Liver (tissue), 9 donors: ENCODE data around the gene DACH1. TPM values are rescaled to one million over a fixed set of nuclear protein-coding genes. Genes with fewer than 3 reads are reported as not detected.

Source experiments
- DNase-seq: peaks from one replicate; pipeline ENCODE4 v3.0.0-alpha.2; 2017; ENCODE audit warnings: low spot score
- H3K27ac ChIP-seq, 2 donors: one replicate each; pipeline ENCODE4 v1.7.0; 2013; ENCODE audit warnings: inconsistent platforms in 2 of 2, low read length in 2 of 2, control low read depth in 1 of 2, low read depth in 1 of 2, mild to moderate bottlenecking in 1 of 2
- H3K27me3 ChIP-seq, 4 donors: one replicate each; pipeline versions ENCODE4 v1.6.1 to v1.7.0; 2013; ENCODE audit warnings: low read length in 3 of 4, inconsistent platforms in 1 of 4, mild to moderate bottlenecking in 1 of 4, moderate library complexity in 1 of 4; ENCODE audit not compliant: control insufficient read depth in 4 of 4, insufficient read depth in 4 of 4
- H3K36me3 ChIP-seq, 4 donors: one replicate each; pipeline versions ENCODE4 v1.6.1 to v1.7.0; 2013; ENCODE audit warnings: low read length in 3 of 4, mild to moderate bottlenecking in 3 of 4, low read depth in 1 of 4, moderate library complexity in 1 of 4; ENCODE audit not compliant: control insufficient read depth in 4 of 4, insufficient read depth in 3 of 4
- H3K4me1 ChIP-seq, 4 donors: one replicate each; pipeline versions ENCODE4 v1.6.1 to v1.7.0; 2013; ENCODE audit warnings: low read length in 3 of 4, mild to moderate bottlenecking in 3 of 4, moderate library complexity in 1 of 4; ENCODE audit not compliant: control insufficient read depth in 4 of 4, insufficient read depth in 4 of 4
- H3K4me3 ChIP-seq, 3 donors: one replicate each; pipeline versions ENCODE4 v1.6.1 to v1.7.0; 2013; ENCODE audit warnings: low read length in 3 of 3, control low read depth in 1 of 3, low read depth in 1 of 3, mild to moderate bottlenecking in 1 of 3
- H3K9ac ChIP-seq, 2 donors: one replicate each; pipeline ENCODE4 v1.7.0; 2013; ENCODE audit warnings: low read length in 2 of 2, mild to moderate bottlenecking in 2 of 2, moderate library complexity in 2 of 2, control low read depth in 1 of 2, low read depth in 1 of 2
- H3K9me3 ChIP-seq, 4 donors: one replicate each; pipeline versions ENCODE4 v1.6.1 to v1.7.0; 2013; ENCODE audit warnings: low read length in 3 of 4; ENCODE audit not compliant: control insufficient read depth in 4 of 4
- ATF3 ChIP-seq: IDR thresholded peaks from 2 replicates; pipeline ENCODE4 v1.6.1; 2016; ENCODE audit warnings: antibody characterized with exemption
- CTCF ChIP-seq: fragments of 150-350 bp; IDR thresholded peaks from 2 replicates; pipeline ENCODE4 v1.5.1; 2017; ENCODE audit warnings: improper control_type of control experiment, low read depth, low read length; ENCODE audit not compliant: missing input control
- FOXA2 ChIP-seq: IDR thresholded peaks from 2 replicates; pipeline ENCODE4 v1.6.1; 2016; ENCODE audit warnings: antibody characterized with exemption
- HNF4G ChIP-seq: IDR thresholded peaks from 2 replicates; pipeline ENCODE4 v1.6.1; 2016; ENCODE audit warnings: antibody characterized with exemption
- MAX ChIP-seq: IDR thresholded peaks from 2 replicates; pipeline ENCODE4 v1.6.1; 2016; ENCODE audit warnings: antibody characterized with exemption
- NR2F2 ChIP-seq: IDR thresholded peaks from 2 replicates; pipeline ENCODE4 v1.6.1; 2016; ENCODE audit warnings: antibody characterized with exemption
- RAD21 ChIP-seq, 2 donors: IDR thresholded peaks; 2 replicates each; pipeline ENCODE4 v1.6.1; 2016; ENCODE audit warnings: antibody characterized with exemption in 2 of 2, mild to moderate bottlenecking in 2 of 2
- RXRA ChIP-seq, 2 donors: IDR thresholded peaks; 2 replicates each; pipeline ENCODE4 v1.6.1; 2017 to 2018; ENCODE audit warnings: antibody characterized with exemption in 2 of 2, mild to moderate bottlenecking in 1 of 2
- TAF1 ChIP-seq: conservative IDR thresholded peaks from 2 replicates; pipeline ENCODE4 v1.6.1; 2016; ENCODE audit warnings: antibody characterized with exemption, mild to moderate bottlenecking
- YY1 ChIP-seq: IDR thresholded peaks from 2 replicates; pipeline ENCODE4 v1.6.1; 2016; ENCODE audit warnings: antibody characterized with exemption, mild to moderate bottlenecking
- WGBS: extraction: QIAGEN DNeasy Blood & Tissue Kit; methylation state at CpG from one replicate; pipeline ENCODE4 v1.1.7; 2013; 5-methylcytosine and 5-hydroxymethylcytosine counted together
- polyA plus RNA-seq, 2 donors: library from polyadenylated mRNA; stranded (reverse) in 1 of 2; unstranded in 1 of 2; fragments of 200-250 nt in 1 of 2; fragments of >200 nt in 1 of 2; fragmentation: Nextera tagmentation in 1 of 2; extraction: Ambion mirVana in 1 of 2; gene quantifications; one replicate each; pipeline versions ENCODE4 v1.2.1 to v1.2.3, GENCODE V29; 2013 to 2015
- total RNA-seq, 2 donors: library from RNA; depleted of rRNA; stranded (reverse); fragments of >200 nt; gene quantifications; one replicate each; pipeline ENCODE4 v1.2.3, GENCODE V29; 2014
- TF ChIP-seq, protein P1 (sequence below): IDR thresholded peaks from 2 replicates; pipeline ENCODE4 v1.6.1; 2016; ENCODE audit warnings: antibody characterized with exemption, mild to moderate bottlenecking
- TF ChIP-seq, protein P2 (sequence below): IDR thresholded peaks from 2 replicates; pipeline ENCODE4 v1.6.1; 2016; ENCODE audit warnings: antibody characterized with exemption
- donor health status: healthy.
- donor health status: healthy.
- donor health status: healthy.
- donor health status: healthy.
- donor health status: healthy.

DACH1 gene
- total and polyA plus RNA-seq, 4 donors: 0.28 to 1.9 (median 0.77) TPM

DNA sequence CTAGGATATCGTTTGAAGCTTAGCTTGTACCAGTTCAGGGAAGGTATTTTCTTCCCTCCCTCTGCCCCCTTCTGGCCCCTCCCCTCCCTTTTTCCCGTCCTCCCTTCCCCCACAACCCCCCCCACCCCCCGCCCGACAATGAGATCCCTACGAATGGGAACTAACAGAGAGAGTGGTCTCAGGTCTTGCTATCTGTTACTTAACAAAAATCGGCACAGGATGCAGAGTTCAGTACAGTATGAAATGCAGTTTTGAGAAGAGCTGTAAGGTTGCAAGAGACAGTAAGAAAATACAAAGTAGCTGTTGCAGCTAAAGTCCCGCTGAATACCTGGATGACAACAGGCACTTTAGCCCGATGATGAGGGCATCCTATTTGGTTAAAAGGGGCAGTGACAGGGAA, 3.1 kb upstream of the DACH1 start:
- no peaks in the 10 kb centered on the region for H3K9me3 ChIP-seq
- H3K4me1 ChIP-seq: peaks cover 12 to 25% (median 19%) of the 10 kb centered on the region in 4 donors
- H3K36me3 ChIP-seq: no peaks in the 10 kb centered on the region
- DNase-seq: no peak
- H3K4me3 ChIP-seq: no peak overlapping the region
- TF ChIP-seq RXRA (IDR thresholded peaks at IDR 0.05) (no peak), HNF4G (no peak), MAX (no peak), TAF1 (no peak), CTCF (no peak), ATF3 (no peak), FOXA2 (no peak)
- 15% methylated on average over 8 of the region's 8 CpGs for WGBS
- no peak overlapping the region for H3K9ac ChIP-seq
- no peak overlapping the region for H3K27ac ChIP-seq
- peaks cover 0 to 7% (median under 1%) of the 10 kb centered on the region in 4 donors for H3K27me3 ChIP-seq

GRCh38 chr13:71869274-71869673, 2.3 kb upstream of the DACH1 start:
- H3K36me3 ChIP-seq: no peaks in the 10 kb centered on the region
- DNase-seq: no peak
- H3K9me3 ChIP-seq: no peaks in the 10 kb centered on the region
- WGBS: 67% methylated on average over 5 of the region's 5 CpGs
- no peak overlapping the region for H3K27ac ChIP-seq
- peaks cover 13 to 33% (median 27%) of the 10 kb centered on the region in 4 donors for H3K4me1 ChIP-seq
- peaks cover 0 to 8% (median 3%) of the 10 kb centered on the region in 4 donors for H3K27me3 ChIP-seq
- H3K4me3 ChIP-seq: no peak overlapping the region
- no peak overlapping the region for H3K9ac ChIP-seq
- TF ChIP-seq, protein P1, sequence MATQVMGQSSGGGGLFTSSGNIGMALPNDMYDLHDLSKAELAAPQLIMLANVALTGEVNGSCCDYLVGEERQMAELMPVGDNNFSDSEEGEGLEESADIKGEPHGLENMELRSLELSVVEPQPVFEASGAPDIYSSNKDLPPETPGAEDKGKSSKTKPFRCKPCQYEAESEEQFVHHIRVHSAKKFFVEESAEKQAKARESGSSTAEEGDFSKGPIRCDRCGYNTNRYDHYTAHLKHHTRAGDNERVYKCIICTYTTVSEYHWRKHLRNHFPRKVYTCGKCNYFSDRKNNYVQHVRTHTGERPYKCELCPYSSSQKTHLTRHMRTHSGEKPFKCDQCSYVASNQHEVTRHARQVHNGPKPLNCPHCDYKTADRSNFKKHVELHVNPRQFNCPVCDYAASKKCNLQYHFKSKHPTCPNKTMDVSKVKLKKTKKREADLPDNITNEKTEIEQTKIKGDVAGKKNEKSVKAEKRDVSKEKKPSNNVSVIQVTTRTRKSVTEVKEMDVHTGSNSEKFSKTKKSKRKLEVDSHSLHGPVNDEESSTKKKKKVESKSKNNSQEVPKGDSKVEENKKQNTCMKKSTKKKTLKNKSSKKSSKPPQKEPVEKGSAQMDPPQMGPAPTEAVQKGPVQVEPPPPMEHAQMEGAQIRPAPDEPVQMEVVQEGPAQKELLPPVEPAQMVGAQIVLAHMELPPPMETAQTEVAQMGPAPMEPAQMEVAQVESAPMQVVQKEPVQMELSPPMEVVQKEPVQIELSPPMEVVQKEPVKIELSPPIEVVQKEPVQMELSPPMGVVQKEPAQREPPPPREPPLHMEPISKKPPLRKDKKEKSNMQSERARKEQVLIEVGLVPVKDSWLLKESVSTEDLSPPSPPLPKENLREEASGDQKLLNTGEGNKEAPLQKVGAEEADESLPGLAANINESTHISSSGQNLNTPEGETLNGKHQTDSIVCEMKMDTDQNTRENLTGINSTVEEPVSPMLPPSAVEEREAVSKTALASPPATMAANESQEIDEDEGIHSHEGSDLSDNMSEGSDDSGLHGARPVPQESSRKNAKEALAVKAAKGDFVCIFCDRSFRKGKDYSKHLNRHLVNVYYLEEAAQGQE: no peak
- TF ChIP-seq YY1 (no peak), ATF3 (no peak), RXRA (IDR thresholded peaks at IDR 0.05) (no peak), FOXA2 (no peak), MAX (no peak), HNF4G (no peak), RAD21 (IDR thresholded peaks at IDR 0.05) (no peak), NR2F2 (no peak)
- TF ChIP-seq, protein P2, sequence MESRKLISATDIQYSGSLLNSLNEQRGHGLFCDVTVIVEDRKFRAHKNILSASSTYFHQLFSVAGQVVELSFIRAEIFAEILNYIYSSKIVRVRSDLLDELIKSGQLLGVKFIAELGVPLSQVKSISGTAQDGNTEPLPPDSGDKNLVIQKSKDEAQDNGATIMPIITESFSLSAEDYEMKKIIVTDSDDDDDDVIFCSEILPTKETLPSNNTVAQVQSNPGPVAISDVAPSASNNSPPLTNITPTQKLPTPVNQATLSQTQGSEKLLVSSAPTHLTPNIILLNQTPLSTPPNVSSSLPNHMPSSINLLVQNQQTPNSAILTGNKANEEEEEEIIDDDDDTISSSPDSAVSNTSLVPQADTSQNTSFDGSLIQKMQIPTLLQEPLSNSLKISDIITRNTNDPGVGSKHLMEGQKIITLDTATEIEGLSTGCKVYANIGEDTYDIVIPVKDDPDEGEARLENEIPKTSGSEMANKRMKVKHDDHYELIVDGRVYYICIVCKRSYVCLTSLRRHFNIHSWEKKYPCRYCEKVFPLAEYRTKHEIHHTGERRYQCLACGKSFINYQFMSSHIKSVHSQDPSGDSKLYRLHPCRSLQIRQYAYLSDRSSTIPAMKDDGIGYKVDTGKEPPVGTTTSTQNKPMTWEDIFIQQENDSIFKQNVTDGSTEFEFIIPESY: no peak
